ENCODE data around the gene C11orf91. TPM values are rescaled to one million over a fixed set of nuclear protein-coding genes. Genes with fewer than 3 reads are reported as not detected.

C11orf91 gene
- total RNA-seq, 1 experiment from 2014 or later, result 0.22 TPM

DNA sequence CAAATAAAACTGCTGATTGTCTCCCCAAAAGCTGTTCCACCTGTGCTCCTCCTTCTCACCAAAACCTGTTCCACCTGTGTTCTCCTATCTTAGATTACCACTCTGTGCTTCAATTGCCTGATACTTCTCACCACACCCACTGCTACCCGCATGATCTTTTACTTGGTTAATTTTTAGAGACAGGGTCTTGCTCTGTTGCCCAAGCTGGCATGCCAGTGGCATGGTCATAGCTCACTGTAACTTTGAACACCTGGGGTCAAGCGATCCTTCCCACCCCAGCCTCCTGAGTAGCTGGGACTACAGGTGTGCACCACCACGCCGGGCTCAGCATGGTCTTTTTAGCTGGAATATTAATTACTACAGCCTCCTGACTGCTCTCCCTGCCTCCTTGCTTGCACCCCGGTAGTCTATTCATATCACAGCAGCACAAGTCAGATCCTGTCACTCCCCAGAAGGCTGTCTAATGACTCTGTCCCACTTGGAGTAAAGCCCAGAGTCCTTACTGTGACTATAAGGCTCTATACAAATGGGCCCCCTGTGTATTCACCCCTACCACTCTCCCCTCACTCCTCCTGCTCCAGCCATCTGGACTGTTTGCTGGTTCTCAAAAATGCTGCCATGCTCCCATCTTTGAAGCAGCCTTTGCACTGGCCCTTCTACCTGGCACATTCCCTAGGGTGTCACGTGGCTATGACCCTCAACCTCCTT lies 3.5 kb downstream of the C11orf91 start:
- no peaks in the 10 kb centered on the region for H3K9me3 Mint-ChIP-seq
- no peaks in the 10 kb centered on the region for H3K36me3 Mint-ChIP-seq
- ATAC-seq (no peak), DNase-seq (ENCODE audit: low spot score) (no peak)
- peaks cover 39% of the 10 kb centered on the region for H3K4me1 Mint-ChIP-seq
- H3K27me3 Mint-ChIP-seq (ENCODE audit: low read depth), result peaks cover 16% of the 10 kb centered on the region
- H3K27ac Mint-ChIP-seq, result no peak overlapping the region
- ChIA-PET POLR2A (no interaction called here), CTCF (no interaction called here)
- H3K4me3 Mint-ChIP-seq, result no peak overlapping the region
- TF ChIP-seq ZNF416 (CRISPR knock-in tag; IDR thresholded peaks at IDR 0.05) (no peak), AR (CRISPR knock-in tag; IDR thresholded peaks at IDR 0.05) (no peak), ATF1 (CRISPR knock-in tag; IDR thresholded peaks at IDR 0.05) (no peak), ZNF671 (CRISPR knock-in tag; IDR thresholded peaks at IDR 0.05) (no peak), HMGA2 (CRISPR knock-in tag; IDR thresholded peaks at IDR 0.05) (no peak), PRRX2 (CRISPR knock-in tag; IDR thresholded peaks at IDR 0.05) (no peak)

DNA sequence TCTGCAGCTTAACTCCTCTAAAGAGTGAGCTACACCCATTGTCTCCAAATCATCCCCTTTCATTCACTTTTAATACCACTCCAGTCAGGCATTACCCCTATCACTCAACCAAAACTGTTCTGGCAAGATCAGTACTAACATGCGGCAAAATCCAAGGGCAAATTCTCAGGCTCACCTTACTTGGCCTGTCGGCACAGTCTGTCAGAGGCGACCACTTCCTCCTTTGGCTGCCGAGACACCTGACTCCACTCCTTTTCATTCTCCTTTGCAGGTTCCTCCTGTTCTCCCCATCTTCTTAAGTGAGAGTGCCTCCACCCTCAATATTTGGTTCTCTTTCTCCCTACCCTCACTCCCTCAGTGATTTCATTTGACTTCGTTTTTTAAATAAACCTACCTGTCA lies 4.2 kb downstream of the C11orf91 start:
- ChIA-PET CTCF (interaction anchor here (1.2 kb wide), 1 partner anchor 46 kb away, joined by 6 read pairs; no protein-coding TSS in a partner anchor), POLR2A (no interaction called here)
- Mint-ChIP-seq H3K4me1 (peaks cover 46% of the 10 kb centered on the region), H3K9me3 (no peaks in the 10 kb centered on the region), H3K27ac (no peak overlapping the region), H3K36me3 (no peaks in the 10 kb centered on the region), H3K27me3 (ENCODE audit: low read depth) (peaks cover 16% of the 10 kb centered on the region), H3K4me3 (no peak overlapping the region)
- TF ChIP-seq NFATC4 (CRISPR knock-in tag; IDR thresholded peaks at IDR 0.05), result no peak
- no peak for TF ChIP-seq JUN (CRISPR knock-in tag; IDR thresholded peaks at IDR 0.05)
- no peak for TF ChIP-seq PREB (CRISPR knock-in tag; IDR thresholded peaks at IDR 0.05; ENCODE audit: borderline replicate concordance)
- no peak for TF ChIP-seq NR3C1 (CRISPR knock-in tag; conservative IDR thresholded peaks at IDR 0.05; ENCODE audit: low read depth)
- no peak for TF ChIP-seq NR1H2 (CRISPR knock-in tag; IDR thresholded peaks at IDR 0.05)
- no peak for TF ChIP-seq NFYB (CRISPR knock-in tag; conservative IDR thresholded peaks at IDR 0.05; ENCODE audit: low read depth)
- TF ChIP-seq, protein P1, sequence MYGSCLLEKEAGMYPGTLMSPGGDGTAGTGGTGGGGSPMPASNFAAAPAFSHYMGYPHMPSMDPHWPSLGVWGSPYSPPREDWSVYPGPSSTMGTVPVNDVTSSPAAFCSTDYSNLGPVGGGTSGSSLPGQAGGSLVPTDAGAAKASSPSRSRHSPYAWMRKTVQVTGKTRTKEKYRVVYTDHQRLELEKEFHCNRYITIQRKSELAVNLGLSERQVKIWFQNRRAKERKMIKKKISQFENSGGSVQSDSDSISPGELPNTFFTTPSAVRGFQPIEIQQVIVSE (CRISPR knock-in tag; IDR thresholded peaks at IDR 0.05; ENCODE audit: borderline replicate concordance), result no peak
- TF ChIP-seq GTF2I (CRISPR knock-in tag; conservative IDR thresholded peaks at IDR 0.05), result no peak
- no peak for TF ChIP-seq OVOL2 (CRISPR knock-in tag; IDR thresholded peaks at IDR 0.05; ENCODE audit: borderline replicate concordance)
- no peak for TF ChIP-seq MAX (CRISPR knock-in tag; IDR thresholded peaks at IDR 0.05)
- no peak for TF ChIP-seq ERG (CRISPR knock-in tag; IDR thresholded peaks at IDR 0.05)
- no peak for ATAC-seq
- DNase-seq (ENCODE audit: low spot score), result no peak
